GM18909 (cell line): ENCODE results near the gene USP6NL.
"Not testable (repeated sequence)": the region's sequence is repeated elsewhere in the genome, so short reads cannot be mapped to it uniquely, and the experiment has no call there.

ENCODE experiments used
- ATAC-seq: cut with Tn5 transposase; IDR thresholded peaks from one replicate; pipeline ENCODE4 v1.9.1; 2021; ENCODE audit warnings: mild to moderate bottlenecking; ENCODE audit not compliant: unreplicated experiment, poor library complexity

USP6NL gene

DNA sequence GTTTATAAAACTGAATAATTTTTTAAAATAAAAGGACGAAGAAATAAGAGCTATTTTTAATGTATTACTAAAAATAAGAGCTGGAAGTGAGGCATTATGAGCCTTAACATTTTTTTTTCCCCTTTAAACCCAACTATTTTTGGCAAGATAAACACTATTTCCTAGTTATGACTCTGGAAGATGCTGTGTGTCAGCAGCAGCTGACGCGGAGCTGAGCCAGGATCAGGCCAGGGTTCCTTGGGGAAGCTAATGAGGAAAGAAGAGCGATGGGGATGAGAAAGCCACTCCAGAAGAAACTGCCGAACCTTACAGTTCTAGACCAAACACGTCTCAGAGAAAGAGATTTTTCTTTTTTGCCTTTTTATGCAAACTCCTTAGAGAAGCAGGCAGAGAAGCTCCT, 85.9 kb downstream of the USP6NL start:
- ATAC-seq: no peak

DNA sequence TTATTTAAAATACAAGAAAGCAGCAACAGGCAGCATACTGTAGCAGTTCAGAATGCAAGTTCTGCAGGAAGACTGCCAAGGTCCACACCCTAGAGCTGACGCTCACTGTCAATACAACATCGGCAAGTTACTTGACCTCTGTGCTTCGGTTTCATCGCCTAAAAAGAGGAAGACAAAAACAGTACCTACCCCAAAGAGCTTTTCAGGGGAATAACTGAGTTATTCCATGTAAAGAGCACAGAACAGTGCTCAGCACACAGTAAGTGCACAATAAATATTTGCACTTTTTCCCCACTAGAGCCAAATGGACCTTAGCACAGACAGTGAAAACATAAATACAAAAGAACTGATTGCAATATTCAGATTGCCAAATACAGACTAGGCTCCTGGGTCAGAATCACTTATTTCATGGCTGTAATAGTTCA, 88.6 kb downstream of the USP6NL start:
- no peak for ATAC-seq

DNA sequence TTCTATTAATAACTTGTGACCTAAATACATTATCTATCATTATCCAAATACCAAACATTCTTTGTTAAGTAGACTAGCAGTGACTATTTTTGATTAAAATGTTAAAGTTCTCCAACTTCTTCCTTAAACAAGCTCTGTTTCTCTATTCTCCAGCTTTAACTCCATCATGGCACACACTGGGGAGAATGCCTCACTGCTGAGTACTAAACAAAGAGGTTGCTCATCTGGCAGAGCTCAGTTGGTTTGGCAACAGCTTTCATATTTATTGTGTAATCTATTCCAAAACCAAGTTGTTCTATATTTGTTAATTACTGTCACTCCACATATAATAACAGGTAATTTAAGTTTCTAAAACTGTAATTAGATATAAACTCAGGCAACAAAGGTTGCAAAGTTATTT, 89.6 kb downstream of the USP6NL start:
- no peak for ATAC-seq

DNA sequence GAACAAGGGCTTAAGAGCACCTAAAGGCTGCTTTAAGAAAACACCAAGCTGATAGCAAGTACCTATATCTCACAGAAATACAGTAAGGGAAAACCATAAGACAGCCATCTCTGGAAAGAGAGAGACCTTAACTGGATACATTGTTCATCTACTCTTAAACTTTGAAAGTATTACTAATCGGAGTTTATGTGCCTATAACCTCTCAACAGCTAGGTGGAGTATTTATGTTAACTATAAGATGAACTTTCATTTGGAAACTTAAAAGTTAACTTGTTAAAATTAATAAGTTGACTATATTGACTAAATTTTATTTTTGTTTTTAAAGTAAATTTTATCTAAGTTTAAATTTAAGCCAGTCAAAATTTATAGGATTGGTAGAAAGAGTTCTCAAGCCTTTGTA, 90.6 kb downstream of the USP6NL start:
- ATAC-seq: no peak

DNA sequence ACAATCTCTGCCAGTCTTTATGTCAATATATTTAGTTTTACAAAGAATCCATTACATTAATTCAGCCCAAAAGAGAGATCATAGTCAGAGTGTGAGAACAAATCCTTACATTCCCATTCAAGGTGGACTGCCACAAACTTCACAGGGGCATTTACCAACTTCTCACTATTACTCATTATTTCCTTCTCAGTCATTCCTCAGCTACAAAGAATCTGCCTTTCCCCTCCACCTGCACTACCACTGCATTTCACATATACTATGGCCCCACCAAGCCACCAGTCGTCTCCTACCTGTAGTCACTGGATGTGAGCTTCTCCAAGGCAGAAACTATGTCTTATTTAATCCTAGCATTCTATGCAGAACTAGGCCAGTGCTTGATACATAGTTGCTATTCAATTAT, 94.3 kb downstream of the USP6NL start:
- peak; percentile 69 for ATAC-seq

DNA sequence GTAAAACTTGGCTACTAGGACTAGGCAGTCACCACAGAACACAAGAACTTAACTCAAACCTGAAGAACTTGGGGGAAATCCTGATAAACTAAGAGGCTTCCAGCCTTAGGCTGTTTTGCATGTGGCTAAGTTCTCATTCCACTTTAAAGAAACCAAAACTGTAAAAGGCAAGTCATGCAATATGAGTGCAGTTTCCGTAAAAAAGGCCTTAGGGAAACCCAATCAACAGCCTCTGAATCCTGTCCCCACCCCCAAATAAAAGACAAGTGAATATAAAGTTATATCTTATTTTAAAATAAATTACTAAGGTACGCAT, 95.1 kb downstream of the USP6NL start:
- peak; percentile 61 for ATAC-seq

DNA sequence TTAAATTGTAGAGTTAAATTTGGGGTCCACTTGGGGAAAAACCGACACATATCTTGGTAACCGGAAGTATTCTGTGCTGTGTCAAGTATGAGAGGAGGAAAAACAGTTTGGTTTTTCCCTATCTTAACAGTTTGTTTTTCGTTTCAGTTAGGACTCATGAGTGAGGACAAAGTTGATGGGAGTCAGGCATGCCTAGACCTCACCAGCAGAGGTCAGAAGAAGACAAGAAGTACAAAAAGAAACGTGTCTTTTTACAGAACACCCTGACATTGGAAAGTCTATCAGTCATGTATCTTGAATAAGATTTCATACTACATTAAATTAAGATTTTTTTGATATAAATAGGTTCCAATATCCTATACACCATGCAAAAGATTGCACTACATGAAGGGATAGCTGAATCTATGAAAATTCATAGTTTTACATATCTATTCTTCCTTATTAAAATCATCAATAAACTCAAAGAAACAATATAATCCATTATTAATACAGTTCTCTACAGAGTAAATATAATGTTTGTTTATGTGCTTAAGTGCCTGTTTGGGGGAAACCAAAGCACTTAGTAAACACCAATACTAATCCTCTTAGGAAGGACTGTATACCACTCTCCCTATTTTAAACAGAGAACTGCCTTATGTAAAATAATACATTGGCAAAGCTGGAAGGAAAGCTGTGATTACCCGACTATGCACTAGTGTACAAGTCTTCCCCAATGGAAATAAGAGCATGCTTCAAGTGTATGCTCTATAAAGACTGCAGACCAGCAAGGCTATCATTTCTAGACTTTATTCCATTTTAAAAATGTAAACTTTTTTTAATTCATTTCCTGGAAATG, 95.6 kb downstream of the USP6NL start:
- peak; percentile 50 for ATAC-seq

DNA sequence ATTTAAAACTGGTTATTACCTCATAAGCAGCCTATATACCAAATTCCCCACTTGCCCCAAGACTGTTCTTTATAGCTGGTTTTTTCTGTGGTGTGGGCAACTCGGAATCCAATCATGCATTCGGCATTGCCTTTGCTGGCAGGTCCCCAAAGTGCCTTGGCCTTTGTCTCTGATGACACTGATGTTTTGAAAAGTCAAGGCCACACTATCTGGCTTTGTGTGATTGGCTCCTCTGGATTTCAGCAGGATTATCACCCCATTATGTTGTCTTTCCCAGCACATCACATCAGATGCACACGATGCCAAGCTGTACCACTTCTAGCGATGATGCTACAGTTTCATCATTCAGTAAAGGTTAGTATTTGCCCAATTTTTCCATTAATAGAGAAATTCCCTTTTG, 97.7 kb downstream of the USP6NL start:
- ATAC-seq: no peak

DNA sequence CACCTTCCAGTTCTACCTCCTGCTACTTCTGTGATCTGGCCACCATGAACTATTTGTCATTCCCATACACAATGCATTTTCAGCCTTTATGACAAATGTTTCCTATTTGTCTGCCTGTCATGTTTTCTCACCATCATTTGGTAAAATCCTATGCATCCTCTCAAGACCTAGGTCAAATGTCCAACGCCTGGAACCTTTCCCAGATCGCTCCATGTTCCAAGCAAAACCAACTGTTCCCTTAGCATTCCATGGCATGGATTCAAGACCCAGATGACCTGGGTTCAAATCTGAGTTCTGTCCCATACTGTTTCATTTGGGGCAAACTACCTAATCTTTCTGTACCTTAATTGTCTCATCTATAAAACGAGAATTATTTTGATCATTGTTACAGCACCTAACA, 98.9 kb downstream of the USP6NL start:
- no peak for ATAC-seq

DNA sequence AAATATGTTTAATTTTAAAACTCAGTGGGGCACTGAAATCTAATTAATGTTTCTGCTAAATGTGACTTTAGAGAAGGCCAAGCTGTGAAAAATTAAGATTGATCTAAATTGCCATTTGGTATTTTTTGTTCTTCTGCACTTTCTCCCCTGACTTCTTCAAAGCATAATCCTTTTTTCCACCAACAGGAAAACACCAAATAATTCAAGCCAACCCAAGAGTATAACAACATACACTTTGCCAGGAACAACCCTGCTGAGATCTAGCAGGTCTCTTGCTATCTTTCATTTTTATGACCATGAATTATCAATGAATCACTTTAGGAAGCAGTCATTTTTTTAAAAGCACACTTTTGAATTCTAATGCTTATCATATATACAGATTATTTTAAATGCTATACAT, 100.1 kb downstream of the USP6NL start:
- no peak for ATAC-seq

DNA sequence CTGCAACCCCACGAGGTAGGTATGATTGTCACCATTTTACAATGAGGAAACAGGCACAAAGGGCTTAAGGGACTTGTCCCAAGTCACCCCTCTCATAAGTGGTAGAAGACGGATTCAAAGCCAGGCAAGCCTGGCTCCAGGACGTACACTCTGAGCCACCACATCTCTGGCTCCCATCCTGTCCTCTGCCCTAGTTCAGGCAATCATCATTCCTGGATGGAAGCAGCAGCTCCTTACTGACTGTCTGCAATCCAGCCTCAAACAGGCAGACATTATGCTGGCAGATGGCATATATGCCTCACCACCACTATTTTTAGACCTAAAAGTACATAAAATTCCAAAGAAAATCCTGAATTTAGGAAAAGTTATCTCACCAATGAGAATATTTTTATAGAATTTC, 100.7 kb downstream of the USP6NL start:
- no peak for ATAC-seq

DNA sequence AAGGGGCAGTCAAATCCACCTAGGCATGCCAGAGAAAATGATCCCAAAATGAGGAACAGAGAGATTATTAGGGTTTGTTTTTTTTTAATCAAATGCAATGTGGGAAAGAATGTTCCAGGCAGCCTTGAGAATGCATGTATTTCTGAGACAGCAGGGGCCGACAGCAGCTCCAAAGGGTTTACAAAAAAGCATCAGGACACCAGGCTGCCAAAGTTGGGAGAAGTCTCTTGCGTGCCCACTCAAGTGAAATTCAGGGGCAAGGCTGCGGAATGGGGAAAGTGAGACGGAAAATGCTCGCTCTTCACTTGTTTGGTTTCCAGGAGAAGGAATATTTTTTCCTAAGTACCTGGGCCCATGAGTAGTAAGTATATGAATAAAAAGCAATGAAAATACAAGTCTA, 101.2 kb downstream of the USP6NL start:
- ATAC-seq: no peak

DNA sequence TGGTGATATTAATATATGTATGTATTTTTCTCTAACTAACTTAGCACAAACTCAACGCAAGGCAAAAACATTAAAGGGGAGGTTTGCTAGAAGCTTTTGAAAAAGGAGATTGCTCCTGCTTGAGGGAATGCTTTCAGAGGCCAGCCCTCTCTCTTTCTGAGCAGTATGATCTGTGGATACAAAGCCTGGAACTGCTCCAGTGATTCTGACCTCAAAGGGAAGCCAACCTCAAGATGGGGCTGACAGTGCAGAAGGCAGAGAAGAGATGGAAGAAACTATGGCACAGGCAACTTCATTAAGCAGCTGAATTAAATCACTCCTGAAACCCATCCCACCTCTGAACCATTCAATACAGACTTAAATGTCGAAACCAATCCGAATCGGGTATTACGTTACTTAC, 102.4 kb downstream of the USP6NL start:
- no peak for ATAC-seq

DNA sequence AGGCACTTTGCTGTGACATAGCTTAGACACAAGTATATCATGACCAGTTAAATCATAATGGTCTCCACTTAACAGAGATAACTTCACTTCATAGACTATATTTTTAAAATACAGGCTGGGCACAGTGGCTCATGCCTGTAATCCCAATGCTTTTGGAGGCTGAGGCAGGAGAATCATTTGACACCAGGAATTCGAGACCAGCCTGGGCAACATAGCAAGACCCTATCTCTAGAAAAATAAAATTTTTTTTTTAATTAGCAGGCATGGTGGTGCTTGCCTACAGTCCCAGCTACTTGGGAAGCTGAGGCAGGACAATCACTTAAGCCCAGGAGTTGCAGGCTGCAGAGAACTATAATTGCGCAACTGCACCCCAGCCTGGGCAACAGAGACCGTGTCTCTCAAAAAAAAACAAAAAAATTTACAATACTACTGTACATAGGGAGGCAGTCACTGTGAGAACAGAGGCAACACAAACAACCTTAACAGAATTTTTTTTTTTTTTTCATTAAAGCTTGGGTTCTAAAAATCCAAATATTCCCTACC, 105.1 kb downstream of the USP6NL start:
- no peak for ATAC-seq

DNA sequence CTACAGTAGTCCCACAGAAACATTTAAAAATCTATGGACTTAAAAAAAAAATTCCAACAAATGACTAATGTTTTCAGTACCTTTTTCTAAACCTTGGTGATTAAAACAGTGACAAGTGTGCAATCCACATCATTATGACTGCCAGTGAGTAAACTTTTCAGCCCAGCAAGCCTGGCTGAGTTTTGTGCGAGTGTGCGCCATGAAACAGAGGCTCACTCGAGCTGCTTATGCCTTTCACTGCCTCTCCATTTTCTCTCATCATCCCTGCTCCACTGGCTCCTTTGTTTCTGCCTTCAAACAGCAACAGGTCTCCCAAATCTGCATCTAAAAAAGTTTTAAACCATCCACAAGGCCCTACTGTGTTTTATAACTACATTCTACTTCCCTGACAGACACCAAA, 105.8 kb downstream of the USP6NL start:
- ATAC-seq: no peak

DNA sequence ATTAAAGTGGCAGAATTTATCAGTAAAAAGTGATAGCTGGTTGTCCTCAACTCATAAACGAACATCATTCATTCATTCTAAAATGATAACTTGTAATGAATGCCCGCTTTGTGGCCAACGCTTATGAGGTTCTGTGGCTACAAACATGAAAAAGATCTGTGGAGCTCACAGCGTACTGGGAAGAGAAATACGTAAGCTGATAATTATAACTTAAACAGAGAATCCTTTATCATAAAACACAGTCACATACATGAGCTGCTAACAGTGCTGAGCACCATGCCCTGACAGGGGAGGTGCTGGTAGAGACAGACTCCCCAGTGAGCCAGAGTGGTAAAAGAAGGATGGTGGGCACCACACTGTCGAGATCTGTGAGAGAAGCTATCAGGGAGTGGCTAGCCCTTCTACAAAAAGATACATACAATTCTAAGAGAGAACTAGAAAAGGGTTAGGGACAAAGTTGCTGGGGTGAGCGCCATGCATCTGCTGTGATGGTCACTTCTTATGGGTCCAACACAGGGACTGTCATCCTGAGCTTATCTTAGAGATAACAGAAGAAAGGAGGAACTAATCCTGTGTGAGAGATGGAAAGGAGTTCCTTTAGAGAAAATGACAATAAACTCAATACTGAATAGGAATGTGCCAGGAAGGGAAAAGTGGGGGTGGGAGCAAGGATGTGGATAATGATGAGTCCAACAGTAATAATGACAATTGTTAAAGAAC, 106.7 kb downstream of the USP6NL start:
- ATAC-seq: no peak

DNA sequence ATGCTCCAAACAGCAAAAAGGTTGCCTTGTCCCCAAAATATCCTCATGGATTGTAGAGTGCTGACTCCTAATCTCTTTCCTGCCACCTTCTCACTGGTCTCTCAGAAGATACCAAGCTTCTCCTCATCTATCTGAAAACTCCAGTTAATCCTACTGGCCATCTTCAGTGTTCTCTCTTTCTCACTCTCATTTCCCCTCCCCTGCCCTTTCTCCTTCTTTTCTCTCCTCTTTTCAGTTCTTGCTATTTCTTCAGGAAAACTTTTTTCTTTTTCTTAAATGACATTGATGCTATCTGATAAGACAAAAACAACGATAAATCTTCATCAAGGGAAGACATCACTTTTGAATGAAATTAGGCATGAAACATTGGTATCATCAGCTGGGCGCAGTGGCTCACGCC, 109.8 kb downstream of the USP6NL start:
- no peak for ATAC-seq

DNA sequence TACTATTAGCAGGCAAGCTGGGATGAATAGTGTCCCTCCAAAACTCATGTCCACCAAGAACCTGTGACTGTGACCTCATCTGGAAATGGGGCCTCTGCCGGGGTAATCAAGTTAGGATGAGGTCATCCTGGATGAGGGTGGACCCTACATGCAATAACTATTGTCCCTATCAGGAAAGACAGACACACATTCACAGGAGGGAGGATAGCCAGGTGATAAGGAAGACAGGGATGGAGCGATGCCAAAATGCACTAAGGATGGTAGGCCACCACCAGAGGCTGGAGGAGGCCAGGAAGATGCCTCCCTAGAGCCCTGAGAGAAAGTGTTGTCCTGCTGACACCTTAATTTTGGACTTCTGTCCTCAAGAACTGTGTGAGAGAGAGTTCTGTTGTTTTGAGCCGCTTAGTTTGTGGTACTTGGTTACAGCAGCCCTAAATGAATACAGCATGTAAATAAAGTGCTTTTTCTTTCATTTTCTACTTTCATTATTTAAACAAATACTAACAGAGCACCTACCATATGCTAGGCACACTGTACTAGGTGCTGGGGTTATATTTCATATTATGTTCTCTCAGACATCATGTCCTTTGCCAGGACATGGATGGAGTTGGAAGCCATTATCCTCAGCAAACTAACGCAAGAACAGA, 111.9 kb downstream of the USP6NL start:
- ATAC-seq: no peak

DNA sequence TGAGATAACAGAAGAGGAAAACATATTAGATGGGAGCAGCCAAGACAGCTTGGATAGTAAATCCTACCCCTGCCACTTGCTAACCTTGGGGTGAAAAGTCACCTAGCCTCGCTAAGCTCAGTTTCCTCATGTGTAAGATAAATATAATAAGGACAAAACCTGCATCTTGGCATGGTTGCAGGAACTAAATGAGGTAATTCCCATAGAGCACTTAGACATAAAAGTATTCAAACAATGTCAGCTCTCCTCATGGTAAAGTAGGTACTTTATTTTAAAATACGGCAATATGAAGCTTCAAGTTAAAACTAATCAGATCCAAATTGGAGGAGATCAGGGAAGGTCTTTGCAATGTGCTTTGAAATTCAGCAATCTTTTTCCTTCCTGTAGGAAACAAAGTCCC, 113.1 kb downstream of the USP6NL start:
- ATAC-seq: no peak

DNA sequence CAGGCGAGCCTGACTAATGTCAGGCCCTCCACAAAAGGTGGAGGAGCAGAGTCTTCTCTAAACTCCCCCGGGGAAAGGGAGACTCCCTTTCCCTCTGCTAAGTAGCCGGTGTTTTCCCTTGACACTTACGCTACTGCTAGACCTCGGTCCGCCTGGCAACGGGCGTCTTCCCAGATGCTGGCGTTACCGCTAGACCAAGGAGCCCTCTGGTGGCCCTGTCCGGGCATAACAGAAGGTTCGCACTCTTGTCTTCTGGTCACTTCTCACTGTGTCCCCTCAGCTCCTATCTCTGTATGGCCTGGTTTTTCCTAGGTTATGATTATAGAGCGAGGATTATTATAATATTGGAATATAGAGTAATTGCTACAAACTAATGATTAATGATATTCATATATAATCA, 116.5 kb downstream of the USP6NL start:
- not testable (repeated sequence) for ATAC-seq

DNA sequence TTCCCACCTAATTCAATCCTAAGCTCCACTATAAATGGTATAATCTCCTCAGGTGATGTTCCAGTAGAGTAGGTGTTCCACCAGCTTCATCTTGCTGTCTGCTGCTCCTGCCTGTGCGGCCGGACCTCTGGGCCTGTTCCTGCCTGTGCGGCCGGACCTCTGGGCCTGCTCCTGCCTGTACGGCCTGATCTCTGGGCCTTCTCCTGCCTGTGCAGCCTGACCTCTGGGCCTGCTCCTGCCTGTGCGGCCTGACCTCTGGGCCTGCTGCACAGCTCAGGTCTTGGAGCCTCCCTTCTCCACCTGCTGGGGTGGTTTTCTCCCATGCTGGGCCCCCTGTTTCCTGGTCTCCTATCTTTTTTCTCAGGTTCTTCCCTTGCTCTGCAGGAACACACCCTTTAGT, 117.8 kb downstream of the USP6NL start:
- no peak for ATAC-seq
